GM23338 (cell line): ENCODE results near the gene PPP6R2. TPM values are rescaled to one million over a fixed set of nuclear protein-coding genes. Genes with fewer than 3 reads are reported as not detected.

Experiments
- ATAC-seq: fragments of 200-7000 bp; cut with Tn5 transposase; 3 replicates; pipeline ENCODE4 v1.9.1; 2020
- DNase-seq: peaks from one replicate; pipeline ENCODE4 v3.0.0-alpha.2; 2015; ENCODE audit warnings: low spot score
- H2AFZ ChIP-seq: fragments of 200-600 bp; sonication (generic); 2 replicates; pipeline ENCODE4 v1.8.0; 2016; ENCODE audit warnings: antibody characterized with exemption, mild to moderate bottlenecking, moderate library complexity
- H3F3A ChIP-seq: fragments of 200-600 bp; sonication (generic); replicated peaks from 2 replicates; pipeline ENCODE4 v1.8.0; 2017; ENCODE audit warnings: antibody characterized with exemption, mixed run types, low read depth
- H3K27ac ChIP-seq: fragments of 200-600 bp; sonication (generic); 2 replicates; pipeline ENCODE4 v1.6.1; 2016; ENCODE audit warnings: low read depth
- H3K27me3 ChIP-seq: fragments of 200-600 bp; sonication (generic); 2 replicates; pipeline ENCODE4 v1.8.0; 2016; ENCODE audit warnings: mild to moderate bottlenecking, mixed run types, moderate library complexity; ENCODE audit not compliant: insufficient read depth
- H3K36me3 ChIP-seq: fragments of 200-600 bp; sonication (generic); 2 replicates; pipeline ENCODE4 v1.8.0; 2016; ENCODE audit warnings: mild to moderate bottlenecking; ENCODE audit not compliant: insufficient read depth
- H3K4me1 ChIP-seq: fragments of 200-600 bp; sonication (generic); 2 replicates; pipeline ENCODE4 v1.8.0; 2016; ENCODE audit warnings: mild to moderate bottlenecking, moderate library complexity; ENCODE audit not compliant: insufficient read depth
- H3K4me2 ChIP-seq: fragments of 200-600 bp; sonication (generic); 2 replicates; pipeline ENCODE4 v1.7.1; 2017; ENCODE audit warnings: mixed run types
- H3K4me3 ChIP-seq: fragments of 200-600 bp; sonication (generic); 2 replicates; pipeline ENCODE4 v1.6.1; 2016; ENCODE audit warnings: mixed run types
- H3K79me2 ChIP-seq: fragments of 200-600 bp; sonication (generic); replicated peaks from 2 replicates; pipeline ENCODE4 v1.8.0; 2017; ENCODE audit warnings: mild to moderate bottlenecking; ENCODE audit not compliant: insufficient read depth
- H3K9me2 ChIP-seq: fragments of 200-600 bp; sonication (generic); 2 replicates; pipeline ENCODE4 v1.8.0; 2017; ENCODE audit not compliant: insufficient read depth
- H4K20me1 ChIP-seq: fragments of 200-600 bp; sonication (generic); replicated peaks from 2 replicates; pipeline ENCODE4 v1.8.0; 2017; ENCODE audit warnings: mild to moderate bottlenecking; ENCODE audit not compliant: insufficient read depth
- H3K27ac Mint-ChIP-seq: 2 replicates; pipeline ENCODE4 v1.8.0; 2020; ENCODE audit warnings: inconsistent platforms, mild to moderate bottlenecking, moderate library complexity, mixed read lengths
- H3K27me3 Mint-ChIP-seq: 3 replicates; pipeline ENCODE4 v1.8.0; 2022; ENCODE audit warnings: low read depth, mild to moderate bottlenecking, moderate library complexity, mixed read lengths, inconsistent platforms; ENCODE audit not compliant: insufficient read depth, poor library complexity
- H3K36me3 Mint-ChIP-seq: 3 replicates; pipeline ENCODE4 v1.8.0; 2021; ENCODE audit warnings: low read depth, mild to moderate bottlenecking, inconsistent platforms, moderate library complexity, mixed read lengths
- H3K4me1 Mint-ChIP-seq: 3 replicates; pipeline ENCODE4 v1.8.0; 2020; ENCODE audit warnings: mild to moderate bottlenecking, inconsistent platforms, mixed read lengths
- H3K4me3 Mint-ChIP-seq: 3 replicates; pipeline ENCODE4 v1.8.0; 2021; ENCODE audit warnings: moderate library complexity, mild to moderate bottlenecking, inconsistent platforms, mixed read lengths
- H3K9me3 Mint-ChIP-seq: 3 replicates; pipeline ENCODE4 v1.8.0; 2020; ENCODE audit warnings: moderate library complexity, mild to moderate bottlenecking, inconsistent platforms, mixed read lengths
- EZH2 ChIP-seq: fragments of 200-600 bp; sonication (generic); IDR thresholded peaks from one replicate; pipeline ENCODE4 v1.8.0; 2017; ENCODE audit warnings: antibody characterized with exemption, mild to moderate bottlenecking, low read depth; ENCODE audit not compliant: unreplicated experiment
- EZH2phosphoT487 ChIP-seq: fragments of 200-600 bp; sonication (generic); IDR thresholded peaks from one replicate; pipeline ENCODE4 v1.8.1; 2018; ENCODE audit warnings: antibody characterized with exemption; ENCODE audit not compliant: unreplicated experiment
- JUNB ChIP-seq: IDR thresholded peaks from one replicate; pipeline ENCODE4 v1.6.1; 2016; ENCODE audit warnings: antibody characterized with exemption; ENCODE audit not compliant: unreplicated experiment
- NANOG ChIP-seq: IDR thresholded peaks from 2 replicates; pipeline ENCODE4 v1.6.1; 2016; ENCODE audit warnings: antibody characterized with exemption, borderline replicate concordance
- POLR2AphosphoS5 ChIP-seq: IDR thresholded peaks from 2 replicates; pipeline ENCODE4 v1.6.1; 2016; ENCODE audit warnings: antibody characterized with exemption, low read depth
- STAT1 ChIP-seq: IDR thresholded peaks from one replicate; pipeline ENCODE4 v1.6.1; 2016; ENCODE audit warnings: antibody characterized with exemption; ENCODE audit not compliant: unreplicated experiment
- ZNF331 ChIP-seq: fragments of 250-450 bp; sonication (Bioruptor Pico); IDR thresholded peaks from 2 replicates; pipeline ENCODE4 v1.5.0; 2020; ENCODE audit warnings: low read depth, mild to moderate bottlenecking, moderate library complexity
- polyA plus RNA-seq: library from polyadenylated mRNA; unstranded; fragments of >200 nt; fragmentation: Nextera tagmentation; extraction: Ambion mirVana; gene quantifications from 2 replicates; pipeline ENCODE4 v1.2.1, GENCODE V29; 2016
- total RNA-seq: library from RNA; depleted of rRNA; stranded (reverse); fragments of >200 nt; shearing (Covaris generic); gene quantifications from 2 replicates; pipeline ENCODE4 v1.2.3, GENCODE V29; 2014
- TF ChIP-seq, protein P1 (sequence below), 2 experiments: fragments of 200-600 bp in 1 of 2; sonication (generic) in 1 of 2; conservative IDR thresholded peaks; 2 replicates each; pipeline versions ENCODE4 v1.5.1 to v1.6.1; 2016 to 2017; ENCODE audit warnings: antibody characterized with exemption in 2 of 2, low read depth in 2 of 2, mild to moderate bottlenecking in 2 of 2, moderate library complexity in 1 of 2
- TF ChIP-seq, protein P2 (sequence below): IDR thresholded peaks from one replicate; pipeline ENCODE4 v1.6.1; 2018; ENCODE audit warnings: antibody characterized with exemption; ENCODE audit not compliant: unreplicated experiment
- TF ChIP-seq, protein P3 (sequence below): IDR thresholded peaks from 2 replicates; pipeline ENCODE4 v1.6.1; 2016; ENCODE audit warnings: antibody characterized with exemption

Gene PPP6R2
- total and polyA plus RNA-seq, 2 experiments from 2014 or later: 11.9 to 45.8 TPM

DNA sequence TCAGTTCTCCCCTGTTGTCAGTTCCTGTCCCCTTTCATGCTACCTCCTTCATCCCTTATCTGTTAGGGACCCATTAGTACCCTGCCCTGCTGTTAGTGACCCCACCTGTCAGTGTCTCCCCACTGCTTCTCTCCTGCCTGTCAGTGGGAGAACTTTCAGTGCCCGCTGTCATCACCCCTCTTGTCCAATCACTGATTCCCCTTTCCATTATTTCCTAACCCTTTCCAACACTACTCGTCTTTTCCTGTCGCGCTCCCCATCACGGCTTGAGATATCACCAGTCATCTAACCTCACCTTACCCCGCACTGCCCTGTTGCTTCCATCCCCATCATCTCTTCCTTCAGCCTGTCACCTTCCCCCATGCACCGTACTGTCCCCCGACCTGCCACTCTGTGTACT, 4.0 kb downstream of the PPP6R2 start (continued):
- TF ChIP-seq, protein P1, sequence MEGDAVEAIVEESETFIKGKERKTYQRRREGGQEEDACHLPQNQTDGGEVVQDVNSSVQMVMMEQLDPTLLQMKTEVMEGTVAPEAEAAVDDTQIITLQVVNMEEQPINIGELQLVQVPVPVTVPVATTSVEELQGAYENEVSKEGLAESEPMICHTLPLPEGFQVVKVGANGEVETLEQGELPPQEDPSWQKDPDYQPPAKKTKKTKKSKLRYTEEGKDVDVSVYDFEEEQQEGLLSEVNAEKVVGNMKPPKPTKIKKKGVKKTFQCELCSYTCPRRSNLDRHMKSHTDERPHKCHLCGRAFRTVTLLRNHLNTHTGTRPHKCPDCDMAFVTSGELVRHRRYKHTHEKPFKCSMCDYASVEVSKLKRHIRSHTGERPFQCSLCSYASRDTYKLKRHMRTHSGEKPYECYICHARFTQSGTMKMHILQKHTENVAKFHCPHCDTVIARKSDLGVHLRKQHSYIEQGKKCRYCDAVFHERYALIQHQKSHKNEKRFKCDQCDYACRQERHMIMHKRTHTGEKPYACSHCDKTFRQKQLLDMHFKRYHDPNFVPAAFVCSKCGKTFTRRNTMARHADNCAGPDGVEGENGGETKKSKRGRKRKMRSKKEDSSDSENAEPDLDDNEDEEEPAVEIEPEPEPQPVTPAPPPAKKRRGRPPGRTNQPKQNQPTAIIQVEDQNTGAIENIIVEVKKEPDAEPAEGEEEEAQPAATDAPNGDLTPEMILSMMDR (conservative IDR thresholded peaks at IDR 0.05; ENCODE audit: low read depth in 2 of 2): no peak
- TF ChIP-seq EZH2 (no peak), STAT1 (no peak), JUNB (no peak), ZNF331 (CRISPR knock-in tag) (no peak), EZH2phosphoT487 (no peak)
- TF ChIP-seq, protein P2, sequence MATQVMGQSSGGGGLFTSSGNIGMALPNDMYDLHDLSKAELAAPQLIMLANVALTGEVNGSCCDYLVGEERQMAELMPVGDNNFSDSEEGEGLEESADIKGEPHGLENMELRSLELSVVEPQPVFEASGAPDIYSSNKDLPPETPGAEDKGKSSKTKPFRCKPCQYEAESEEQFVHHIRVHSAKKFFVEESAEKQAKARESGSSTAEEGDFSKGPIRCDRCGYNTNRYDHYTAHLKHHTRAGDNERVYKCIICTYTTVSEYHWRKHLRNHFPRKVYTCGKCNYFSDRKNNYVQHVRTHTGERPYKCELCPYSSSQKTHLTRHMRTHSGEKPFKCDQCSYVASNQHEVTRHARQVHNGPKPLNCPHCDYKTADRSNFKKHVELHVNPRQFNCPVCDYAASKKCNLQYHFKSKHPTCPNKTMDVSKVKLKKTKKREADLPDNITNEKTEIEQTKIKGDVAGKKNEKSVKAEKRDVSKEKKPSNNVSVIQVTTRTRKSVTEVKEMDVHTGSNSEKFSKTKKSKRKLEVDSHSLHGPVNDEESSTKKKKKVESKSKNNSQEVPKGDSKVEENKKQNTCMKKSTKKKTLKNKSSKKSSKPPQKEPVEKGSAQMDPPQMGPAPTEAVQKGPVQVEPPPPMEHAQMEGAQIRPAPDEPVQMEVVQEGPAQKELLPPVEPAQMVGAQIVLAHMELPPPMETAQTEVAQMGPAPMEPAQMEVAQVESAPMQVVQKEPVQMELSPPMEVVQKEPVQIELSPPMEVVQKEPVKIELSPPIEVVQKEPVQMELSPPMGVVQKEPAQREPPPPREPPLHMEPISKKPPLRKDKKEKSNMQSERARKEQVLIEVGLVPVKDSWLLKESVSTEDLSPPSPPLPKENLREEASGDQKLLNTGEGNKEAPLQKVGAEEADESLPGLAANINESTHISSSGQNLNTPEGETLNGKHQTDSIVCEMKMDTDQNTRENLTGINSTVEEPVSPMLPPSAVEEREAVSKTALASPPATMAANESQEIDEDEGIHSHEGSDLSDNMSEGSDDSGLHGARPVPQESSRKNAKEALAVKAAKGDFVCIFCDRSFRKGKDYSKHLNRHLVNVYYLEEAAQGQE: no peak
- TF ChIP-seq, protein P3, sequence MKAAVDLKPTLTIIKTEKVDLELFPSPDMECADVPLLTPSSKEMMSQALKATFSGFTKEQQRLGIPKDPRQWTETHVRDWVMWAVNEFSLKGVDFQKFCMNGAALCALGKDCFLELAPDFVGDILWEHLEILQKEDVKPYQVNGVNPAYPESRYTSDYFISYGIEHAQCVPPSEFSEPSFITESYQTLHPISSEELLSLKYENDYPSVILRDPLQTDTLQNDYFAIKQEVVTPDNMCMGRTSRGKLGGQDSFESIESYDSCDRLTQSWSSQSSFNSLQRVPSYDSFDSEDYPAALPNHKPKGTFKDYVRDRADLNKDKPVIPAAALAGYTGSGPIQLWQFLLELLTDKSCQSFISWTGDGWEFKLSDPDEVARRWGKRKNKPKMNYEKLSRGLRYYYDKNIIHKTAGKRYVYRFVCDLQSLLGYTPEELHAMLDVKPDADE: no peak

DNA sequence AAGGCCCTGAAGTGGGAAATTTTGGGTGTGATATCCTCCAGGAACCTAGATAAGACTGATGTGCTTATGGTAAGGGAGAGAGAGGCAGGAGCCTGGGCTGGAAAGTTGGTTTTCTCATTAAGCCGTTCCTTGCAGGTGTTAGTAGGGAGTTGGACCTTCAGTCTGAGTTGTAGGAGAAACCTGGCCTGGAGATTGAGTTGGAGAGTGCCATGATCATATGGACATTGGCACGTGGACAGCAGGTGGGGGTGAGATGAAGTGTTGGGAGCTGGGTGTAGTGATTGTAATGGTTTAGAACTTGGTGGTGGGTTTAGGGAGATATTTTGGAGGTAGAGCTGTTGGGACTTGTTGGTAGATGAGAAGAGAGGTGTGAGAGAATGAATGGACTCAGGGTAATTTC, 4.9 kb downstream of the PPP6R2 start:
- Mint-ChIP-seq H3K4me1 (no peaks in the 10 kb centered on the region), H3K4me3 (no peak overlapping the region), H3K27ac (no peak overlapping the region), H3K9me3 (no peaks in the 10 kb centered on the region), H3K36me3 (no peaks in the 10 kb centered on the region; the same call in 1 of the 3 replicates), H3K27me3 (no peaks in the 10 kb centered on the region)
- no peak overlapping the region for H3K4me2 ChIP-seq
- H3K27me3 ChIP-seq: no peaks in the 10 kb centered on the region
- TF ChIP-seq NANOG (no peak), EZH2phosphoT487 (no peak), POLR2AphosphoS5 (no peak), STAT1 (no peak), JUNB (no peak), EZH2 (no peak), ZNF331 (CRISPR knock-in tag) (no peak)
- TF ChIP-seq, protein P1 (conservative IDR thresholded peaks at IDR 0.05; ENCODE audit: low read depth in 2 of 2): no peak
- DNase-seq: no peak
- no peak for ATAC-seq
- H3K4me1 ChIP-seq: no peaks in the 10 kb centered on the region
- no peak overlapping the region for H3K4me3 ChIP-seq
- peaks cover 18% of the 10 kb centered on the region for H4K20me1 ChIP-seq
- H3K79me2 ChIP-seq: peaks cover 40% of the 10 kb centered on the region
- no peaks in the 10 kb centered on the region for H3K36me3 ChIP-seq
- no peaks in the 10 kb centered on the region for H3K9me2 ChIP-seq
- H3K27ac ChIP-seq: no peak overlapping the region
- no peaks in the 10 kb centered on the region for H3F3A ChIP-seq
- no peak overlapping the region for H2AFZ ChIP-seq
